Osteoblast (primary cell): ENCODE measurements around the gene MTFR2. TPM values are rescaled to one million over a fixed set of nuclear protein-coding genes. Genes with fewer than 3 reads are reported as not detected.

ENCODE experiments used
- DNase-seq: peaks from one replicate; pipeline ENCODE4 v3.0.0; 2011; ENCODE audit warnings: low spot score, mixed read lengths; ENCODE audit not compliant: insufficient read length; ENCODE audit errors: missing footprints
- H2AFZ ChIP-seq: 2 replicates; pipeline ENCODE4 v1.6.0; 2011; ENCODE audit warnings: mild to moderate bottlenecking, low read length
- H3K27ac ChIP-seq: 2 replicates; pipeline ENCODE4 v1.5.1; 2011; ENCODE audit warnings: mild to moderate bottlenecking, low read depth, low read length, moderate library complexity
- H3K27me3 ChIP-seq: 2 replicates; pipeline ENCODE4 v1.6.0; 2012; ENCODE audit warnings: mild to moderate bottlenecking, control low read depth, inconsistent platforms, low read length, moderate library complexity; ENCODE audit not compliant: insufficient read depth
- H3K36me3 ChIP-seq: 2 replicates; pipeline ENCODE4 v1.5.1; 2011; ENCODE audit warnings: mild to moderate bottlenecking, low read length, control low read depth, moderate library complexity; ENCODE audit not compliant: insufficient read depth
- H3K4me1 ChIP-seq: 2 replicates; pipeline ENCODE4 v1.5.1; 2011; ENCODE audit warnings: mild to moderate bottlenecking, low read length, control low read depth, moderate library complexity; ENCODE audit not compliant: insufficient read depth
- H3K4me2 ChIP-seq: 2 replicates; pipeline ENCODE4 v1.6.0; 2011; ENCODE audit warnings: mild to moderate bottlenecking, low read length; ENCODE audit not compliant: insufficient read depth
- H3K4me3 ChIP-seq: fragments of 200-600 bp; sonication (generic); 3 replicates; pipeline ENCODE4 v1.5.1; 2012; ENCODE audit warnings: mild to moderate bottlenecking, low read length, inconsistent platforms; ENCODE audit not compliant: insufficient read depth
- H3K79me2 ChIP-seq: 2 replicates; pipeline ENCODE4 v1.6.0; 2012; ENCODE audit warnings: mild to moderate bottlenecking, low read length, control low read depth, inconsistent platforms; ENCODE audit not compliant: insufficient read depth
- H3K9me3 ChIP-seq: 2 replicates; pipeline ENCODE4 v1.5.1; 2011; ENCODE audit warnings: low read depth, low read length, control low read depth
- H4K20me1 ChIP-seq: 2 replicates; pipeline ENCODE4 v1.6.0; 2012; ENCODE audit warnings: mild to moderate bottlenecking, low read length, control low read depth; ENCODE audit not compliant: insufficient read depth
- CTCF ChIP-seq: IDR thresholded peaks from 2 replicates; pipeline ENCODE4 v1.5.1; 2011; ENCODE audit warnings: mild to moderate bottlenecking, low read depth, low read length, moderate library complexity; ENCODE audit errors: extremely low read depth
- total RNA-seq: library from RNA; depleted of rRNA; stranded (reverse); fragments of >200 nt; gene quantifications from 2 replicates; pipeline ENCODE4 v1.2.3, GENCODE V29; 2012

Gene MTFR2
- total RNA-seq, 1 donor, result 0.72 TPM

DNA sequence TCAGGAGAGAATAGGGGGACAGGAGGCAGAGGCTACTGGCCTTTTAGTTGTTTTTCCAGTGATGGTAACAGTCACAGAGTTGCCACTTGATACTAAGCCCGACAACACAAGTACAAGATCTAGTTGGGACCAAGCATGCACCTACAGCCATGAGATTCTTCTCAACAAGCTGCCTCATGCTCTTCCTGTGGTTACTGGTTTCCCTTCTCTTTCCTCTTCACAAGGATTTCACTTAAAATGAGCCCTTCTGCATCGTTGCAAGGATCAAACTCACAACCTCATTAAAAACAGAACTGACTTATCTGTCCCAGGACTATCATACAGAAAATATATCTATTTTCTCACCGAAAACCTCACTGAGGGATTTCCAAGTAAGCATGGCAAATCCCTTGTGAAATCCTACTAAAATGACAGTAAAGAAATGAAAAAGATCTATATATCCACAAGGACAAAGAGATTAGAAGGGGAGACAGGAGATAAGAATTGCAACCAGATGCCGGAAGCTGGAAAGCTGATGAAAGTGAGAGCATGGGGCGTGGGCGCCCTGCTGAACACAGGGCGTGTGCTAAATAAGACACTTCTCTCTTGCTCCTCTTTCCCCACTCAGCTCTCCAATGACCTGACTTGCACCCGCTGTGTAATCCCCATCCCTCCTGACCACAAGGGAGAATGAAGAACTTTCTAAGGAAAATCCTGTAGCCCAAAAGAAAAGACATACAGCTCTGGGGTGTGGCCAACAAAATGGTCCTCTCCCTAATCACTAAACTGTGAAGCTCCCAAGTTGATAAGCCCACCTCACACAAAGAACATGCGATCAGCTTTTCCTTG is 13.4 kb downstream of the MTFR2 start:
- Histone ChIP-seq H2AFZ (no peak overlapping the region), H3K79me2 (no peaks in the 10 kb centered on the region), H3K27ac (no peak overlapping the region), H3K36me3 (no peaks in the 10 kb centered on the region), H3K4me3 (no peak overlapping the region), H4K20me1 (no peaks in the 10 kb centered on the region), H3K9me3 (no peaks in the 10 kb centered on the region), H3K4me1 (peaks cover 6% of the 10 kb centered on the region), H3K27me3 (no peaks in the 10 kb centered on the region), H3K4me2 (no peak overlapping the region)
- DNase-seq, result no peak
- TF ChIP-seq CTCF, result no peak

DNA sequence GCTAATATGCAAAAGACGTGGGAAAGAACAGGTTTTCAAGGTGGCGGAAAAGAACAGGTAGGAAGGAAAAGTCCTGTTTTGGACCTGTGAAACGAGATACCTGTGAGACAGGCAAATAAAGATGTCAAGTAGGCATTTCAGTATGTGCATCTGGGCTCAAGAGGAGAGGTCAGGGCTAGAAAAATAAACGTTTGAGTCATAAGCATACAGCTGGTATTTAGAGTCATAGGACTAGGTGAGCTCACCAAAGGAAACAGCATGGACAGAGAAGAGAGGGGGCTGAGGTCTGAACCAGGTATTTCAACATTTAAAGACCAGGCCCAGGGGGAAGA is 14.9 kb downstream of the MTFR2 start:
- H3K4me1 ChIP-seq, result peaks cover 11% of the 10 kb centered on the region
- H2AFZ ChIP-seq, result no peak overlapping the region
- DNase-seq, result no peak
- no peak for TF ChIP-seq CTCF
- no peak overlapping the region for H3K4me3 ChIP-seq
- H3K4me2 ChIP-seq, result no peak overlapping the region
- H4K20me1 ChIP-seq, result no peaks in the 10 kb centered on the region
- H3K79me2 ChIP-seq, result no peaks in the 10 kb centered on the region
- H3K27me3 ChIP-seq, result no peaks in the 10 kb centered on the region
- H3K9me3 ChIP-seq, result no peaks in the 10 kb centered on the region
- no peak overlapping the region for H3K27ac ChIP-seq
- H3K36me3 ChIP-seq, result no peaks in the 10 kb centered on the region

DNA sequence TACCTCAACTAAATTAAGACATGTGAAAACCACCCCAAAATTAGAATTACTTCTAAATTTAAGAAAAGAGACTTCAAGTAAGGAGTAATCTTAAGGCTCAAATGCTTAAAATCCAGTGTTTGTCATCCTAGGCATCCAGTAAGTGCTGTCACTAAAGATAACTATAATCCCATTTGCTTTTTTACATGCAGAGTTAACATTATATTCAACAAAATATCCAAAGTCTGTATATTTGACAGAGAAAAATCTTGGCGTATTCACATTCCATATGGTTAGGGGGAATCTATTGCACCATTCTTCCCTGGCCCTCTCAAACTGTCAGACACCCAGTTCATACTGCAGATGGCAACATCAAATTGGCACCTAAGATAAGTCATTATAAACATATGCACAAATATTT is 17.4 kb downstream of the MTFR2 start:
- TF ChIP-seq CTCF, result no peak
- H4K20me1 ChIP-seq, result no peaks in the 10 kb centered on the region
- no peaks in the 10 kb centered on the region for H3K79me2 ChIP-seq
- no peak overlapping the region for H2AFZ ChIP-seq
- no peak overlapping the region for H3K27ac ChIP-seq
- H3K4me2 ChIP-seq, result no peak overlapping the region
- peaks cover 11% of the 10 kb centered on the region for H3K4me1 ChIP-seq
- H3K4me3 ChIP-seq, result no peak overlapping the region
- H3K9me3 ChIP-seq, result no peaks in the 10 kb centered on the region
- H3K27me3 ChIP-seq, result no peaks in the 10 kb centered on the region
- no peaks in the 10 kb centered on the region for H3K36me3 ChIP-seq
- no peak for DNase-seq

- H3K79me2 ChIP-seq, result no peaks in the 10 kb centered on the region
- H4K20me1 ChIP-seq, result no peaks in the 10 kb centered on the region
- no peaks in the 10 kb centered on the region for H3K9me3 ChIP-seq
- no peak overlapping the region for H3K4me2 ChIP-seq
- H3K4me1 ChIP-seq, result peaks cover 14% of the 10 kb centered on the region
- H3K36me3 ChIP-seq, result no peaks in the 10 kb centered on the region
- DNase-seq, result no peak
- peak overlapping the region; percentile 30 for H3K27ac ChIP-seq
- no peak overlapping the region for H3K4me3 ChIP-seq
- no peaks in the 10 kb centered on the region for H3K27me3 ChIP-seq
- peak overlapping the region; percentile 83 for H2AFZ ChIP-seq
- no peak for TF ChIP-seq CTCF
These were observed 19.8 kb downstream of the MTFR2 start for GRCh38 chr6:136230219-136230853.
